ENCODE measurements around the gene C14orf132.

C14orf132 gene

GRCh38 chr14:96108911-96109310, 69.7 kb downstream of the C14orf132 start:
- no peak for ATAC-seq
- TF ChIP-seq BACH2 (CRISPR knock-in tag; IDR thresholded peaks at IDR 0.05; ENCODE audit: borderline replicate concordance), result no peak
- TF ChIP-seq TSHZ2 (CRISPR knock-in tag; IDR thresholded peaks at IDR 0.05), result no peak
- TF ChIP-seq OSR1 (CRISPR knock-in tag; IDR thresholded peaks at IDR 0.05), result no peak
- TF ChIP-seq GLIS3 (CRISPR knock-in tag; IDR thresholded peaks at IDR 0.05), result no peak
- TF ChIP-seq SNAI2 (CRISPR knock-in tag; IDR thresholded peaks at IDR 0.05), result no peak
- TF ChIP-seq RARB (CRISPR knock-in tag; IDR thresholded peaks at IDR 0.05), result no peak
- no peak for TF ChIP-seq POU6F1 (CRISPR knock-in tag; IDR thresholded peaks at IDR 0.05; ENCODE audit: borderline replicate concordance, low read depth)
- TF ChIP-seq TCF4 (CRISPR knock-in tag; IDR thresholded peaks at IDR 0.05; ENCODE audit: borderline replicate concordance), result no peak
- TF ChIP-seq ZNF70 (CRISPR knock-in tag; IDR thresholded peaks at IDR 0.05), result no peak
- TF ChIP-seq PATZ1 (CRISPR knock-in tag; IDR thresholded peaks at IDR 0.05; ENCODE audit: borderline replicate concordance), result no peak
- TF ChIP-seq CSRNP3 (CRISPR knock-in tag; IDR thresholded peaks at IDR 0.05), result no peak
- TF ChIP-seq ZNF565 (CRISPR knock-in tag; conservative IDR thresholded peaks at IDR 0.05; ENCODE audit: low read depth), result no peak
- TF ChIP-seq PPARA (CRISPR knock-in tag; IDR thresholded peaks at IDR 0.05; ENCODE audit: borderline replicate concordance), result no peak
- no peak for TF ChIP-seq TOX (CRISPR knock-in tag; IDR thresholded peaks at IDR 0.05; ENCODE audit: borderline replicate concordance)

- no peak for ATAC-seq
- TF ChIP-seq ISL1 (CRISPR knock-in tag; IDR thresholded peaks at IDR 0.05), result no peak
- no peak for TF ChIP-seq TCF4 (CRISPR knock-in tag; IDR thresholded peaks at IDR 0.05; ENCODE audit: borderline replicate concordance)
- no peak for TF ChIP-seq PATZ1 (CRISPR knock-in tag; IDR thresholded peaks at IDR 0.05; ENCODE audit: borderline replicate concordance)
- no peak for TF ChIP-seq SNAI2 (CRISPR knock-in tag; IDR thresholded peaks at IDR 0.05)
- TF ChIP-seq CSDC2 (CRISPR knock-in tag; IDR thresholded peaks at IDR 0.05), result no peak
- no peak for TF ChIP-seq CREB5 (CRISPR knock-in tag; IDR thresholded peaks at IDR 0.05; ENCODE audit: low read depth)
- no peak for TF ChIP-seq ZFP30 (CRISPR knock-in tag; IDR thresholded peaks at IDR 0.05)
- TF ChIP-seq ZNF565 (CRISPR knock-in tag; conservative IDR thresholded peaks at IDR 0.05; ENCODE audit: low read depth), result no peak
- no peak for TF ChIP-seq OSR1 (CRISPR knock-in tag; IDR thresholded peaks at IDR 0.05)
- no peak for TF ChIP-seq ZC3H10 (CRISPR knock-in tag; IDR thresholded peaks at IDR 0.05)
- no peak for TF ChIP-seq POU6F1 (CRISPR knock-in tag; IDR thresholded peaks at IDR 0.05; ENCODE audit: borderline replicate concordance, low read depth)
- TF ChIP-seq PPARA (CRISPR knock-in tag; IDR thresholded peaks at IDR 0.05; ENCODE audit: borderline replicate concordance), result no peak
- TF ChIP-seq TOX (CRISPR knock-in tag; IDR thresholded peaks at IDR 0.05; ENCODE audit: borderline replicate concordance), result no peak
- no peak for TF ChIP-seq ESRRG (CRISPR knock-in tag; IDR thresholded peaks at IDR 0.05)
- TF ChIP-seq GLIS3 (CRISPR knock-in tag; IDR thresholded peaks at IDR 0.05), result no peak
- no peak for TF ChIP-seq ZFP3 (CRISPR knock-in tag; IDR thresholded peaks at IDR 0.05)
- no peak for TF ChIP-seq ARNTL (CRISPR knock-in tag; IDR thresholded peaks at IDR 0.05; ENCODE audit: borderline replicate concordance, low read depth)
- no peak for TF ChIP-seq ZNF8 (CRISPR knock-in tag; IDR thresholded peaks at IDR 0.05)
Measured at GRCh38 chr14:96109596-96110355, 70.6 kb downstream of the C14orf132 start.

All from SK-N-SH treated with all-trans-retinoic acid at 6 μM for 48 hours (cell line).